ENCODE data around the gene P4HA2.

P4HA2 gene

GRCh38 chr5:132251220-132251725 lies 23.6 kb upstream of the P4HA2 start:
- peaks cover 0 to 2% of the 10 kb centered on the region in 2 donors for H3K9me3 Mint-ChIP-seq
- no peak for ATAC-seq (replicated peaks)
- DNase-seq: no peak
- H3K27ac Mint-ChIP-seq: no peak overlapping the region
- H3K27me3 Mint-ChIP-seq: peaks cover 9 to 28% of the 10 kb centered on the region in 2 donors
- no peaks in the 10 kb centered on the region for H3K4me1 Mint-ChIP-seq (ENCODE audit: low read depth in 2 of 2)
- peaks cover 3% of the 10 kb centered on the region for H3K36me3 Mint-ChIP-seq (ENCODE audit: insufficient read depth)
- no peak overlapping the region for H3K4me3 Mint-ChIP-seq

- no peak for ATAC-seq (replicated peaks)
- DNase-seq: no peak
- Mint-ChIP-seq H3K27ac (no peak overlapping the region), H3K4me3 (no peak overlapping the region), H3K4me1 (ENCODE audit: low read depth in 2 of 2) (no peaks in the 10 kb centered on the region), H3K36me3 (ENCODE audit: insufficient read depth) (peaks cover 3% of the 10 kb centered on the region), H3K9me3 (peaks cover 6% of the 10 kb centered on the region in 2 donors), H3K27me3 (peaks cover 11 to 20% of the 10 kb centered on the region in 2 donors)
Observed at GRCh38 chr5:132250547-132250946, 22.9 kb upstream of the P4HA2 start.

GRCh38 chr5:132246806-132247205 lies 19.2 kb upstream of the P4HA2 start:
- no peak overlapping the region for H3K27ac Mint-ChIP-seq
- H3K9me3 Mint-ChIP-seq: peaks cover 12 to 13% of the 10 kb centered on the region in 2 donors
- ATAC-seq (replicated peaks) (no peak), DNase-seq (no peak)
- no peak overlapping the region for H3K4me3 Mint-ChIP-seq
- H3K36me3 Mint-ChIP-seq (ENCODE audit: insufficient read depth): peaks cover 3% of the 10 kb centered on the region
- no peaks in the 10 kb centered on the region for H3K4me1 Mint-ChIP-seq (ENCODE audit: low read depth in 2 of 2)
- peaks cover 20 to 31% of the 10 kb centered on the region in 2 donors for H3K27me3 Mint-ChIP-seq

- DNase-seq: no peak
Observed at GRCh38 chr5:132245593-132245992, 17.9 kb upstream of the P4HA2 start.

GRCh38 chr5:132243366-132243977 lies 15.8 kb upstream of the P4HA2 start:
- DNase-seq (no peak), ATAC-seq (replicated peaks) (no peak)
- Mint-ChIP-seq H3K4me1 (ENCODE audit: low read depth in 2 of 2) (no peaks in the 10 kb centered on the region), H3K4me3 (no peak overlapping the region), H3K27me3 (peaks cover 10 to 26% of the 10 kb centered on the region in 2 donors), H3K27ac (no peak overlapping the region), H3K36me3 (ENCODE audit: insufficient read depth) (no peaks in the 10 kb centered on the region), H3K9me3 (peaks cover 12 to 13% of the 10 kb centered on the region in 2 donors)

More at GRCh38 chr5:132245593-132245992, 17.9 kb upstream of the P4HA2 start:
- no peaks in the 10 kb centered on the region for H3K4me1 Mint-ChIP-seq (ENCODE audit: low read depth in 2 of 2)
- no peak for ATAC-seq (replicated peaks)
- H3K27me3 Mint-ChIP-seq: peaks cover 11 to 27% of the 10 kb centered on the region in 2 donors
- H3K27ac Mint-ChIP-seq: no peak overlapping the region
- H3K36me3 Mint-ChIP-seq (ENCODE audit: insufficient read depth): no peaks in the 10 kb centered on the region
- peaks cover 12 to 13% of the 10 kb centered on the region in 2 donors for H3K9me3 Mint-ChIP-seq
- no peak overlapping the region for H3K4me3 Mint-ChIP-seq

- Mint-ChIP-seq H3K4me1 (ENCODE audit: low read depth in 2 of 2) (no peaks in the 10 kb centered on the region), H3K36me3 (ENCODE audit: insufficient read depth) (no peaks in the 10 kb centered on the region), H3K4me3 (no peak overlapping the region), H3K27ac (no peak overlapping the region), H3K9me3 (peaks cover 0 to 7% of the 10 kb centered on the region in 2 donors), H3K27me3 (peaks cover 10 to 19% of the 10 kb centered on the region in 2 donors)
- DNase-seq: no peak
- no peak for ATAC-seq (replicated peaks)
Observed at GRCh38 chr5:132239776-132240175, 12.1 kb upstream of the P4HA2 start.

GRCh38 chr5:132238901-132239500 lies 11.3 kb upstream of the P4HA2 start:
- no peak for ATAC-seq (replicated peaks)
- Mint-ChIP-seq H3K27ac (no peak overlapping the region), H3K4me3 (no peak overlapping the region), H3K36me3 (ENCODE audit: insufficient read depth) (no peaks in the 10 kb centered on the region), H3K27me3 (peaks cover 10 to 14% of the 10 kb centered on the region in 2 donors), H3K4me1 (ENCODE audit: low read depth in 2 of 2) (no peaks in the 10 kb centered on the region), H3K9me3 (peaks cover 0 to 4% of the 10 kb centered on the region in 2 donors)
- no peak for DNase-seq

- peaks cover 6 to 7% of the 10 kb centered on the region in 2 donors for H3K27me3 Mint-ChIP-seq
- DNase-seq (peak; percentile 65 to 76 (median 70)), ATAC-seq (replicated peaks) (peak; percentile 76)
- H3K36me3 Mint-ChIP-seq (ENCODE audit: insufficient read depth): no peaks in the 10 kb centered on the region
- H3K27ac Mint-ChIP-seq: no peak overlapping the region
- no peaks in the 10 kb centered on the region for H3K4me1 Mint-ChIP-seq (ENCODE audit: low read depth in 2 of 2)
- H3K9me3 Mint-ChIP-seq: no peaks in the 10 kb centered on the region
- H3K4me3 Mint-ChIP-seq: no peak overlapping the region
Observed at GRCh38 chr5:132238169-132238744, 10.6 kb upstream of the P4HA2 start.

GRCh38 chr5:132237670-132238069 lies 10.0 kb upstream of the P4HA2 start:
- Mint-ChIP-seq H3K4me1 (ENCODE audit: low read depth in 2 of 2) (no peaks in the 10 kb centered on the region), H3K4me3 (no peak overlapping the region), H3K27ac (no peak overlapping the region), H3K9me3 (no peaks in the 10 kb centered on the region), H3K27me3 (peaks cover under 1 to 7% of the 10 kb centered on the region in 2 donors), H3K36me3 (ENCODE audit: insufficient read depth) (no peaks in the 10 kb centered on the region)
- ATAC-seq (replicated peaks): no peak
- DNase-seq: no peak

- Mint-ChIP-seq H3K9me3 (no peaks in the 10 kb centered on the region), H3K27me3 (peaks cover 0 to 11% of the 10 kb centered on the region in 2 donors), H3K4me1 (ENCODE audit: low read depth in 2 of 2) (no peaks in the 10 kb centered on the region), H3K4me3 (no peak overlapping the region), H3K36me3 (ENCODE audit: insufficient read depth) (no peaks in the 10 kb centered on the region), H3K27ac (no peak overlapping the region)
- no peak for DNase-seq
- no peak for ATAC-seq (replicated peaks)
Observed at GRCh38 chr5:132237141-132237540, 9.5 kb upstream of the P4HA2 start.

- no peak overlapping the region for H3K4me3 Mint-ChIP-seq
- no peaks in the 10 kb centered on the region for H3K36me3 Mint-ChIP-seq (ENCODE audit: insufficient read depth)
- H3K9me3 Mint-ChIP-seq: no peaks in the 10 kb centered on the region
- H3K27ac Mint-ChIP-seq: no peak overlapping the region
- peaks cover 6 to 19% of the 10 kb centered on the region in 2 donors for H3K27me3 Mint-ChIP-seq
- H3K4me1 Mint-ChIP-seq (ENCODE audit: low read depth in 2 of 2): peaks cover 0 to 4% of the 10 kb centered on the region in 2 donors
- ATAC-seq (replicated peaks) (no peak), DNase-seq (no peak)
Observed at GRCh38 chr5:132235340-132235739, 7.7 kb upstream of the P4HA2 start.

- Mint-ChIP-seq H3K9me3 (no peaks in the 10 kb centered on the region), H3K4me3 (no peak overlapping the region), H3K36me3 (ENCODE audit: insufficient read depth) (no peaks in the 10 kb centered on the region), H3K4me1 (ENCODE audit: low read depth in 2 of 2) (peaks cover 0 to 4% of the 10 kb centered on the region in 2 donors), H3K27me3 (peaks cover 6 to 23% of the 10 kb centered on the region in 2 donors), H3K27ac (no peak overlapping the region)
- DNase-seq: no peak
- no peak for ATAC-seq (replicated peaks)
Observed at GRCh38 chr5:132234684-132235062, 7.0 kb upstream of the P4HA2 start.

GRCh38 chr5:132233811-132234683 lies 6.4 kb upstream of the P4HA2 start:
- ATAC-seq (replicated peaks) (no peak), DNase-seq (no peak)
- Mint-ChIP-seq H3K36me3 (ENCODE audit: insufficient read depth) (no peaks in the 10 kb centered on the region), H3K4me3 (no peak overlapping the region), H3K4me1 (ENCODE audit: low read depth in 2 of 2) (peaks cover 0 to 7% of the 10 kb centered on the region in 2 donors), H3K9me3 (no peaks in the 10 kb centered on the region), H3K27me3 (peaks cover 12 to 29% of the 10 kb centered on the region in 2 donors), H3K27ac (no peak overlapping the region)

Measured in effector memory CD8-positive, alpha-beta T cell (primary cell).